ENCODE data around the gene TTC34.

TTC34 gene

DNA sequence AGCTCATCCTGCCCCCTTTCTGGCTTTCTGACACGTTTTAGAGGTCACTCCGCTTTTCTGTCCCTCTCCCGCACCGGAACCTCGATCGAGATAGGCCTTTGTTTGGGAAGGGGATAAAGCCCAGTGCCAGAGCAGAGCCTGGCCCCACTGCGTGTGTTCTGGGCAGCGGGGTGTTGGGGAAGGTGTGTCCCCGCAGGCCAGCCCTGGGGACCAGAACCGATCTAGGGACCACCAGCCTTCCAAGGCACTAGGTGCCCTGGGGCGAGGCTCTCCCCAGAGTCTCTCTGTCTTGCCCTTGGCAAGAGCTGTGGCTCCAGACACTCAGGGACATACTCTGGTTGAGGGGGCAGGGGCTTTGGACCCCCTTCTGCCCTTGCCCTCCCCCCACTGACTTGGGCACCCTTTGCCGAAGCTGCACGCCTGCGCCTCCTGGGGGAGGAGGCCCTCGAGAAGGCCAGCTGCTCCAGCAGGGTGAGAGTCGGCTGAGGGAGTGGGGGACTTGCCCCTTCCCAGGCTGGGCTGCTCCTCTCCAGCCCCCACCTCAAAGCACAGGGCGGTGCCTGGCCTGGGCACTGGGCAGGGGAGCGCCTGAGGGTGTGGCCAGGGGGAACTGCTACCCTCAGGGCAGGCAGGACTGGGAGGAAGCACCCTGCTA, 198.5 kb downstream of the TTC34 start:
- no peak for DNase-seq

- no peak for DNase-seq
Measured at GRCh38 chr1:2602311-2602835, 199.1 kb downstream of the TTC34 start.

- DNase-seq, result no peak
Measured at GRCh38 chr1:2601721-2602303, 199.7 kb downstream of the TTC34 start.

GRCh38 chr1:2598329-2598931, 203.1 kb downstream of the TTC34 start:
- DNase-seq, result no peak

- peak; percentile 2 for DNase-seq
Measured at GRCh38 chr1:2597441-2598328, 203.8 kb downstream of the TTC34 start.

GRCh38 chr1:2596530-2597333, 204.8 kb downstream of the TTC34 start:
- DNase-seq, result no peak

DNA sequence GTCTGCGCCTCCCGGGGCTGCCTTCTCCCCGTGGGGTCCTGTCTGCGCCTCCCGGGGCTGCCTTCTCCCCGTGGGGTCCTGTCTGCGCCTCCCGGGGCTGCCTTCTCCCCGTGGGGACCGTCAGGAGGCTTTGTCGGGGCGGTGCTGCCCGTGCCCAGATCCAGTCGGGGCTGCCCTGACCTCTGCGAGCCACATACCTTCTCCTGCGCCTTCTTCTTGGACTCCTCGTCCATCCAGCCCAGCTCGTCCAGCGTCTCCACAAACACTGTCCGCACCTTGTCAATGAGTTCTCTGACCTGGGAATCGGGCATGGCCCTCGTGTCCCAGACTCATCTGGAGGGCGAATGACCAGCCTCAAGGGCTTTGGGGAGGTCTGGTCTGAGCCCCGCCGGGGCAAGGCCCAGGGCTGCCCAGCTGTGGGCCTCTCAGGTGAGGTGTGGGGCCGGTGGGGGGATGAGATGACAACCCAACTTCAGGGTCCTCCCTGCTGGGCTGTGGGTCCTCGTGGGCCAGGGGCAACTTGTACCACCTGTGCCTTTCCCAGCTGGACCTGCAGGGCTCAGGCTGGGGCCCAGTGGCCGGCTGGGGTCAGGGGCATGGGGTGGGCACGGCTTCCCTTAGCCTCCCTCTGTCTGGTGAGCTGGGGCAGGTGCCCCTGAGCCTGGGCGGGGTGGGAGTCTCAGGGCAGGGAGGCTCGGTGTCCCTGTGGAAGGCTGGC, 205.5 kb downstream of the TTC34 start:
- DNase-seq, result no peak

DNA sequence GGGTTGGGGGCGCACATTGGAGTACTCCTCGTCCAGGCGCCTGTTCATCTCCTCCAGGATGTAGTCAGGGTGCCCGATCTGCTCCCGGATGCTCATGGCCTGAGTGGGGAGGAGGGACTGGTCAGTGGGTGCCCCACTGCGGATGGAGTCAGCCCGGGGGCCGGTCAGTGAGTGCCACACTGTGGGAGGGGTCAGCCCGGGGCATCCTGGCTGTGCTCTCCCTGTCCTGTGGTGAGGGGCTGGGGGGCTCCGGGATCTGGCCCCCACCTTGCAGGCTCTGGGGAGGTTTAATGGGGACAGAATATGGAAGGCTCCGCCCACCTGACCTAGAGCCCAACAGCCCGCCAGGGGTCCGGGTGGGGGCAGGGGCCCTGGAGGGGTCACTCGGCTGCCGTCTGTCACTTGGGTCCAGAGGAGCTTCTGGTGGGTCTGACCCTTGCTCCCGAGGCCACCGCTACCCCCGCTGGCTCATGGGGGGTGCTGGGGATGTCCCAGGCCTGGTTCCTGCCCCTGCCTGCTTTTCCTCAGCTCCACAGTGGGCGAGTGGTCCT, 206.2 kb downstream of the TTC34 start:
- no peak for DNase-seq

DNA sequence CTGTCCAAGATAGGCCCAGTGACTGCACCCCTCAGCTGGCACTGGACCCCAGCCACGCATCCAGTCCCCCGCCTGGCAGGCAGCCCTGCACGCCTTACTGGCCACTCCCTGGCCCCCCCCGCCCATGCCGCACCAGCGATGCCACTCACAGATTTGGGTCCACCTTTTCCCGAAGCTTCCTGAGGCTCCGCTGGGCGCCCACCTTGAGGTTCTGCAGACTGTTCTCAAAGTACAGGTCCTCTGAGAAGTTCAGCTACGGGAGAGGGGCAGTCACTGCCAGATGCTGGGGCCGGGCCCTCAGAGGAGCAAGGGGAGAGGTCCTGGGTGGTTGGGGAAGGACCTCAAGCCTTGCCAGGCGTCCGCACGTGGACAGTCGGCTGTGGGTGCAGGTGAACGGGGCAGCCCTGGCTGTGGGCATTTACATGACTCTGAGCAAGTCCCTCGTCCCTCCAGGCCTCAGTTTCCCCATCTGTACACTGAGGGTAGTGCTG, 206.8 kb downstream of the TTC34 start:
- no peak for DNase-seq

DNA sequence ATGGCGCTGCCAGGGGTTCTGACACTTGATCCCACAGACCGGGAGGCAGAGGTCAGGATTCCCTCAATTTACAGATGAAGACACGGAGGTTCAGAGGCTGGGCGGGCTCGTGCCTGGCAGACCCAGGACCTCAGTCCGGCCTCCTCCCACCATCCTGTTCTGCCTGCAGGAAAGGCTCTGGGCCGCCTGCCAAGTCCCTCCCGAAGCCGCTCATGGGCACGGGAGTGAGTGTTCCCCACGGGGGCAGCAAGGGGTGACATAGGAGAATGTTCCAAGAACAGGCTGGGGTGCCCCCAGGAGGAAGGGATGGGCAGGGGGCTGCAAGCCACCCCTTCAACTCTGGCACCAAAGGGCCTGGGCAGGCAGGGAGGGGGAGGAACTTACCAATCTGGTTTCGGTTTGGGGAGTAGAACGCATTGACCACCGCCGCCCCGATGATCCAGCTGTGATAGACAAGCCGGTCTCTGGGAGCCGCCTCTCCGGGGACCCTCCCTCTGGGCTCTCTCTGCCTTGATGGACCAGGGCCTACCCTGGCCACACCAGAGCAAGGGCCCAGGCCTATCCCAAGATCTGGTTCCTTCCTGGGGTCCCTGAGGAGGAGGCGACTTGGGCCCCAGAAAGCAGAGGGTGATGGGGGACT, 207.4 kb downstream of the TTC34 start:
- no peak for DNase-seq

DNA sequence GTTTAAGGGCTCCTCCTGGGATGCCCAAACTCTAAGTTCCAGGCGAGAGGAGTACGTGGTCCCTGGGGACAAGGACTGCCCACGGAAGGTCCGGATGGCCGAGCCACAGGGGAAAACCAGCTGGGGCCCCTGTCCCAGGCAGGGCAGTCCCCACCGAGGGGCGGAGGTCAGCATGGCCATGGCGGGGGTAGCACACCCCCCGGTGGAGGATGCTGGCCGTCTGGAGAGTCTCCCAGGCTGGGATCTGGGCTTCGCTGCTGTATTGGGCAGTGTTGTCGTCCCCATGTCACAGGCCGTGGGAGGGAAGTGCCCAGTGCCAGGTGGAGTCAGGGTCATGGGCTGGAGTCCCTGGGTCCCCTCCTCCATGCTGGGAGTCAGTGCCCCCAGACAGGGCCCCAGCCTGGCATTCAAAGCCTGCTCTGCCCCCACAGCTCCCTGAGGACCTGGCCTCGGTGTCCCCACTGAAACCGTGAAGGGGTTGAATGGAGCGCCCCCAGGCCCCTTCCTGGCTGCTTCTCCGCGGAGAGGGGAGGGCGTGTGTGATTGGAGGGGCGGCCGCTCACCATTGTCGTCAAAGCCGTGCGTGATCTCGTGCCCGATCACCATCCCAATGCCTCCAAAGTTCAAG, 208.1 kb downstream of the TTC34 start:
- DNase-seq, result no peak

GRCh38 chr1:2592672-2593071, 208.8 kb downstream of the TTC34 start:
- DNase-seq, result no peak

DNA sequence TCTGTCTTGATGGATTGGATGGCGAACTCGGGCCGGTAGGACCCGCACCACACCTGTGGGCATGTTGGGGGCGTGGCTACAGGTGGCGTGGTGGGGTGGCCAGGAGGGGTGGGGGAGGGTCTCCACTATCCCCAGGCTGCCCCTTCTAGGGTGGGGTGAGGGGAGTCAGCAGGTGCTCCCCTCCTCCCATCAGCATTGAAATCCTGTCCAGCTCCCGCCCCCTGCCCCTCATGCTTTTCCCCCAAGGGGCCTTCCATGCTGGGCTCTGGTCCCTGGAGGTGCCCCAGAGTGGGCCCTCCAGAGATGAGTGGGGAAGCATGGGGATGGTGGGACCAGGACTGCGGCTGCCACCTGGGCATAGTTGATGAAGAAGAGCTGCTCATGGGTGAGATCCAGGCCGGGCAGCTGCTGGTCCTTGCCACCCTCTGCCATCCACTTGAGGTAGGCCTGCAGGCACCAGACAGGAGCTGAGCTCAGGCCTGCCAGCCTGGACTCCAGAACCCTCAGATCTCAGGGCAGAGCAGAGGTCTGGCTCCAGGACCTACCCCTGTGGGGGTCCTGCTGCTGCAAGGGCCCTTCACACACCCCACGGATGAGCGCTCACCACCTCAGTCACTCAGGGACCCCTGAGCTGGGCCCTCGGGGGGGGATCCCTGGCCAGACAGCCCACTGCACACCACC, 209.8 kb downstream of the TTC34 start:
- DNase-seq, result no peak

GRCh38 chr1:2591233-2591580, 210.3 kb downstream of the TTC34 start:
- no peak for DNase-seq

GRCh38 chr1:2590233-2591141, 211.0 kb downstream of the TTC34 start:
- no peak for DNase-seq

DNA sequence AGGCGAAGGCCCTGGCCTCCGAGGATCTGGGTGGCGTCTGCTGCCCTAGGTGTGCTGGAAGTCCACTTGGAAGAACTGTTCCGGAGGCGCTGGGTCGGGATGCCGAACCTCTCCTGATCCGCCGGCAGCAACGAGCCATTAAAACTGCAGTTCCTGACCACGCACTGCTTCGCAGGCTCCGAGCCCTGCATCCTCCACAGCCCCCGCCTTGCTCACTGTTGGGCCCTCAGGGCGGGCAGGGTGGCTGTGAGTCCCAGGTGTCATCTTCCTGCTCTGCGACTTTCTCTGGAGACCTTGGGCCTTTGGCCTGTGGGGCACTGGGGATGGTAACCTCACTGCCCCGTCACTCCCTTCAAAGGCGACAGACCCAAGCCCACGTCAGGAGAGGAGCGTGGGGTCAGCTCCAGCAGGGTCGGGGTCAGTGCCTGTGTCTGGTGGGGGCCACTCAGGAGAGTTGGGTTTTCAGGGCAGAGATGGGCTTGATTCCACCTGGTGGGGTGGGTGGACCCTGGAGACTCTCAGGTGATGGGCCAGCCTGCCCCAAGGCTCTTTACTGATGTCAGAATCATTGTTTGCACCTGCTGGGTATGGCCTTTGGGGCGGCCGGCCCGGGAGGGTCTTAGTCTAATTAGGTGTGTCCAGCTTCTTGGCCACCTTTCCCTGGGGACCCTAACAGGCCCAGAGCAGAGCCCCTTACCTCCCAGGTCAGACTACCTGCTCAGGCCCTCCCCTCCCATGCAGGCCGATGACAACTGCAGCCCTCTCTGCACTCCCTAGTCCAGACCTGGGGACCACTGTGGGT, 211.9 kb downstream of the TTC34 start:
- no peak for DNase-seq

DNA sequence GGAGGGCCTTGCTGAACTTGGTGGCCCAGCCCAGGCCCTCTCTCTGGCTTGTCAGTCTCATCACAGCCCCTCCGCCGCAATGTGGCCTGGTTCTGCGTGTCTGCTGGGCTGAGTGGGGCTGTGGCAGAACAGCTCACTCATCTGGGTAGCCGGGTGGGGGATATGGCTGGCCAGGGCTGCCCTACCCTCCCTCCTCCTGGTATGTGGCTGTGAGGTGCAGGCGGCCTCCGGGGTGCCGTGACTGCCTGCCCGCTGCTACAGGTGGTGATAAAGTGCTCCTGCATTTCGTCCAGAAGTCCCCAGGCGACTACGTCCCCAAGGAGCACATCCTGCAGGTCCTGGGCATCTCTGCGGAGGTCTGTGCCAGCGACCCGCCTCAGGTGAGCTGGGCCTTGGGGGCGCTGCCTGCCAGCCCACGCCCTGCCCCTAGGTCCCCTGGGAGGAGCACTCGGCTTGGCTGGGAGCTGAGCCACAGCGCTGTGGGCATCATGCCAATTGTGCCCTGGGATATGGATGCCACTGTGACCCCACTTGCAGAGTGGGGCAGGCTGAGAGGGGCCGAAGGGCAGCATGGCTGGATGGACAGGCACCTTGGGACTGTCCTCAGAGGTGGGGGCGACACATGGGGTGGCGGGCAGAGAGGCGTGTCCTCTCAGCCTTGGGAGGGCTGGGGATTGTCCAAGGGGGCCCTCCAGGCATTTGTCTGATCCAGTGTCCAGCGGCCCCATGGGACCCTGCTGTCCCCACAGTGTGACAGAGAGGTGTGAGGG, 212.6 kb downstream of the TTC34 start:
- DNase-seq, result no peak
